Spleen (tissue), 7 donors: ENCODE results near the gene SDK1.

Source experiments
- CTCF ChIP-seq, 11 experiments: fragments of 200-600 bp in 7 of 11; fragments of 450-650 bp in 4 of 11; sonication (generic) in 4 of 11; IDR thresholded peaks in 8 of 11; conservative IDR thresholded peaks in 3 of 11; 1 replicate in 7 of 11; 2 replicates in 4 of 11; pipeline versions ENCODE4 v1.4.0 to v1.8.0; 2016 to 2021; ENCODE audit warnings: antibody characterized with exemption in 11 of 11, inconsistent platforms in 4 of 11, mild to moderate bottlenecking in 1 of 11
- POLR2A ChIP-seq, 3 donors: fragments of 450-650 bp; IDR thresholded peaks; one replicate each; pipeline ENCODE4 v1.5.1; 2017; ENCODE audit warnings: antibody characterized with exemption in 3 of 3, mild to moderate bottlenecking in 1 of 3
- POLR2AphosphoS5 ChIP-seq, 3 donors: sonication (generic); formaldehyde crosslinking; IDR thresholded peaks; one replicate each; pipeline ENCODE4 v1.5.1; 2017; ENCODE audit warnings: antibody characterized with exemption in 3 of 3
- donor health status: DM: no; HTN: no; CAD: no; lungs with moderate emphysema.
- donor health status: DM: no; HTN: no; CAD: no.
- donor health status: DM: no; HTN: no; CAD: no.

DNA sequence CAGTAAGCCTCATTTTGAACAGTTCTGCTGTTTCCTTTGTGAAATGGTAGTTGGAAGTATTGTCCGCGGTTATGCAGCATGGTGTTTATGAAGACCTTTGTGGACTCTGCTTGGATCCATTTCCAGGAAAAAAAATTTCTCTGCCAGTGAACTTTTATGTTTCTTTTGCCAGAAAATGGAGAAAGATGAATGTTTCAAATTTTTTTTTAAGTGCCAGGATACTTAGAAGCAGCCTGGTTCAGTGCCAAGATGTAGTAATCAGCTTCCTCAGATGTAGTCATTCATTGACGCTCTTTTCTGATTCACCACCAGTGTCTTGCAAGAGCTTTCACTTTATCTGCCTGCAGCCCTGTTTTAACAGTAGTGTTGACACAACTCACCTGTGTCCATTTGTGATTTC is 258.2 kb downstream of the SDK1 start:
- TF ChIP-seq POLR2AphosphoS5 (IDR thresholded peaks at IDR 0.05): no peak
- TF ChIP-seq CTCF (IDR thresholded peaks at IDR 0.05 in 8 of 11, conservative IDR thresholded peaks at IDR 0.05 in 3 of 11): no peak
- no peak for TF ChIP-seq POLR2A (IDR thresholded peaks at IDR 0.05)
